Uterus (tissue), 4 donors: Measurements from ENCODE around the gene PRDM11. TPM values are rescaled to one million over a fixed set of nuclear protein-coding genes. Genes with fewer than 3 reads are reported as not detected.

Experiments
- DNase-seq, 2 donors: peaks; one replicate each; pipeline ENCODE4 v3.0.0-alpha.2; 2019 to 2020
- H3K27ac ChIP-seq, 2 donors: fragments of 200-600 bp; sonication (generic); 1 replicate in 1 of 2; 2 replicates in 1 of 2; pipeline ENCODE4 v1.5.1; 2016 to 2018
- H3K27me3 ChIP-seq, 2 donors: fragments of 200-600 bp; sonication (generic); one replicate each; pipeline ENCODE4 v1.5.1; 2018 to 2019; ENCODE audit warnings: control low read depth in 1 of 2
- H3K36me3 ChIP-seq, 2 donors: fragments of 200-600 bp; sonication (generic); one replicate each; pipeline ENCODE4 v1.5.1; 2019; ENCODE audit warnings: control low read depth in 1 of 2
- H3K4me1 ChIP-seq, 2 donors: fragments of 200-600 bp; sonication (generic); one replicate each; pipeline ENCODE4 v1.5.1; 2018 to 2019; ENCODE audit warnings: control low read depth in 1 of 2
- H3K4me3 ChIP-seq, 2 donors: fragments of 200-600 bp; sonication (generic); 1 replicate in 1 of 2; 2 replicates in 1 of 2; pipeline ENCODE4 v1.5.1; 2018 to 2019; ENCODE audit warnings: mild to moderate bottlenecking in 1 of 2
- H3K9me3 ChIP-seq, 2 donors: fragments of 200-600 bp; sonication (generic); one replicate each; pipeline ENCODE4 v1.5.1; 2019; ENCODE audit warnings: control low read depth in 1 of 2
- POLR2A ChIP-seq, 2 donors: fragments of 450-650 bp; IDR thresholded peaks; one replicate each; pipeline ENCODE4 v1.6.1; 2016; ENCODE audit warnings: antibody characterized with exemption in 2 of 2, mild to moderate bottlenecking in 1 of 2, moderate library complexity in 1 of 2
- intact Hi-C: fragments of 100-400 bp; cut with DNase I; formaldehyde crosslinking; loops from one replicate; pipeline ENCODE4 v1.15.1; 2023; ENCODE audit warnings: low total_unique reads
- total RNA-seq, 4 donors: library from RNA; depleted of rRNA in 3 of 4; stranded (reverse); fragments of >200 nt in 3 of 4; gene quantifications; one replicate each; pipeline versions ENCODE4 v1.1.0 to v1.2.4, GENCODE V29; 2014 to 2023
- TF ChIP-seq, protein P1 (sequence below), 4 experiments: fragments of 200-600 bp in 2 of 4; fragments of 450-650 bp in 2 of 4; sonication (generic) in 2 of 4; IDR thresholded peaks; one replicate each; pipeline ENCODE4 v1.5.1; 2016 to 2019; ENCODE audit warnings: antibody characterized with exemption in 4 of 4, mild to moderate bottlenecking in 2 of 4, moderate library complexity in 1 of 4
- donor health status: DM: yes; HTN: yes; CAD: no.

PRDM11 gene
- total RNA-seq, 4 donors from 2014 or later = 7.4 to 318 (median 58.5) TPM

GRCh38 chr11:45144126-45145082, 2.0 kb upstream of the PRDM11 start:
- intact Hi-C loops = no loop called here
- no peak for DNase-seq

DNA sequence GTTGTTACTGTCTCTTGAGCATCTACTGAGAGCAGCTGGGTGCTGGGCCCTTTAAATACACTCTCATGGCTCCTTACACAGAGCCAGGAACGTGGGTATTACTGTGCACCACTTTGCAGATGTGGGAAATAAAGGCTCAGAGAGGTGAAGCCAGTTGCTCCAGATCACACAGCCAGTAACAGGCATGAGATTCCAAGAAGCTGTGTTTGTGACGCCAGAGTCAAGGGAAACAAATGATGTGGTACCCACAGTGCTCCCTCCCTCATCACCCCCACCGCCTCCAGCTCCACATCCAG, 1.4 kb upstream of the PRDM11 start:
- Histone ChIP-seq H3K9me3 (no peaks in the 10 kb centered on the region), H3K4me3 (no peak overlapping the region), H3K36me3 (no peaks in the 10 kb centered on the region), H3K4me1 (peaks cover 0 to 6% of the 10 kb centered on the region in 2 donors), H3K27me3 (no peaks in the 10 kb centered on the region), H3K27ac (no peak overlapping the region)
- no peak for DNase-seq
- intact Hi-C loops = no loop called here
- TF ChIP-seq POLR2A (IDR thresholded peaks at IDR 0.05) = no peak
- TF ChIP-seq, protein P1, sequence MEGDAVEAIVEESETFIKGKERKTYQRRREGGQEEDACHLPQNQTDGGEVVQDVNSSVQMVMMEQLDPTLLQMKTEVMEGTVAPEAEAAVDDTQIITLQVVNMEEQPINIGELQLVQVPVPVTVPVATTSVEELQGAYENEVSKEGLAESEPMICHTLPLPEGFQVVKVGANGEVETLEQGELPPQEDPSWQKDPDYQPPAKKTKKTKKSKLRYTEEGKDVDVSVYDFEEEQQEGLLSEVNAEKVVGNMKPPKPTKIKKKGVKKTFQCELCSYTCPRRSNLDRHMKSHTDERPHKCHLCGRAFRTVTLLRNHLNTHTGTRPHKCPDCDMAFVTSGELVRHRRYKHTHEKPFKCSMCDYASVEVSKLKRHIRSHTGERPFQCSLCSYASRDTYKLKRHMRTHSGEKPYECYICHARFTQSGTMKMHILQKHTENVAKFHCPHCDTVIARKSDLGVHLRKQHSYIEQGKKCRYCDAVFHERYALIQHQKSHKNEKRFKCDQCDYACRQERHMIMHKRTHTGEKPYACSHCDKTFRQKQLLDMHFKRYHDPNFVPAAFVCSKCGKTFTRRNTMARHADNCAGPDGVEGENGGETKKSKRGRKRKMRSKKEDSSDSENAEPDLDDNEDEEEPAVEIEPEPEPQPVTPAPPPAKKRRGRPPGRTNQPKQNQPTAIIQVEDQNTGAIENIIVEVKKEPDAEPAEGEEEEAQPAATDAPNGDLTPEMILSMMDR (IDR thresholded peaks at IDR 0.05) = no peak

More at GRCh38 chr11:45144126-45145082, 2.0 kb upstream of the PRDM11 start:
- H3K36me3 ChIP-seq = no peaks in the 10 kb centered on the region
- peaks cover 0 to 6% of the 10 kb centered on the region in 2 donors for H3K4me1 ChIP-seq
- no peak overlapping the region for H3K27ac ChIP-seq
- no peak overlapping the region for H3K4me3 ChIP-seq
- TF ChIP-seq, protein P1 (IDR thresholded peaks at IDR 0.05) = no peak
- TF ChIP-seq POLR2A (IDR thresholded peaks at IDR 0.05) = no peak
- H3K9me3 ChIP-seq = no peaks in the 10 kb centered on the region
- H3K27me3 ChIP-seq = no peaks in the 10 kb centered on the region

DNA sequence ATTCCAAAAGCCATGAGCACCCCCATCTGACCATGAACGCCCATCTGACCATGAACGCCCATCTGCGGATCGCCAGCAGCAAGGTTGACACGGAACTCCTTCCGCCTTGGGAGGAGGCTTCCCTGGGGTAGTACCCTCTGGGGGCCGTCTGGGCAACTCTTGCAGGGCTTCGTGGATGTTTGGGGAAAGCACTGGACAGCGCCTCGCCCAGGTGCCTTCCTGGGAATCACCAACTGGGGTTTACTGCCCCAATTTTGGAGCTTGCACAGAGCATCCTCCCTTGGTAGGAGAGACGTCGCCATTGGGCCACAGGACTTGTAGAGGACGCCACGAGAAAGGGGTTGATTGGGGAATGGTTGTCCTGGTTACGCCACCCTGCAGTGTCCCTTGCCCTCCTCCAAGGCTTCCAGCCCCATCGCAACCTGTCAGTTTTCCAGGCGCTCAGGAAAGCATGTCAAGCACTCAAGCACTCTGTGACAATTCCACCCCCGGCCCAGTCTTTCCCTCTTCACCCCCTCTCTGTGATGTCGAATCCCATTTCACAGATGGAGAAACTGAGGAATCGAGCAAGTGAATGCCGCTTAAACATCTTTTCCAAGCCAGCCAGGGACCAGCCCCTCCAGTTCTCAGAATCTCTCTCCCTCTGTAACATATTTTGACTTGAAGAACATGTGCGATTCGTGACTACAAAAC, 914 bp upstream of the PRDM11 start:
- H3K9me3 ChIP-seq = no peaks in the 10 kb centered on the region
- H3K27me3 ChIP-seq = no peaks in the 10 kb centered on the region
- TF ChIP-seq POLR2A (IDR thresholded peaks at IDR 0.05) = no peak
- TF ChIP-seq, protein P1 (IDR thresholded peaks at IDR 0.05) = no peak
- H3K27ac ChIP-seq = peak overlapping the region; percentile 99 to 100
- H3K4me3 ChIP-seq = peak overlapping the region; percentile 52 to 81
- peak in 1 of 2 donors; percentile 50 for DNase-seq
- H3K36me3 ChIP-seq = no peaks in the 10 kb centered on the region
- intact Hi-C loops = no loop called here
- H3K4me1 ChIP-seq = peaks cover 0 to 6% of the 10 kb centered on the region in 2 donors

DNA sequence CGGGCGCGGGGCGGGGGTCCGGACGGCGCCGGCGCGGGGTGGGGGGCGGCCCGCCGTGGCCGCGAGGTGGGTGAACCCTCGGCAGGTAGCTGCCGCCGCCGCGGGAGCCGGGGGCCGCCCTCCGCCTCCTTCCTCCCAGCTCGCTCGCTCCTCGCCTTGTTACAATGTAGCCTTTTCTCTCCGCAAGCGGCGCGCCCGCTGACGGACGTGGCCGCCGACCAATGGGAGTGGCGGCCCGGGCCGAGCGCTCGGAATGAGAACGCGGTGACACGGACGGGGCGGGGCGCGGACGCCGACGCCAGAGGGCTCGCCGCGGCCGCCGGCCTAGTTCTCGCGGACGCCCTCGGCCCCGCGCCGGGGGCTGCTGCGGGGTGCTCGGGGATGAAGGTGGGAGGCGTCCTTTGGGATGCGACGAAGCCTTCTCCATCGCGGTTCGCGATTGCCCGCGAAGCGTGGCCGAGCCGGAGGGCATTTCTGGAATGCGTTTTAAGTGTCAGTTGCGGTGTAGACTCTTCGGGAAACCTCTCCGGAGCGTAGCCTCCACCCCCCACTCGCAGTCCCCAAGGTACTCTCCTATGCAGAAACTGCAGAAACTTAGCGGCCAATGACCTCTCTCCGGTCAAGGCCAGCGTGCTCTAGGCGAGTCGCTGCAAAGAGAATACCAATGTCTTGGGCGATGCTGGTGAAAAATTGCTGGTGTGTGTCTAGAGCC, 734 bp downstream of the PRDM11 start:
- Histone ChIP-seq H3K36me3 (no peaks in the 10 kb centered on the region), H3K9me3 (no peaks in the 10 kb centered on the region), H3K27ac (peak overlapping the region; percentile 99 to 100), H3K4me1 (peaks cover 0 to 6% of the 10 kb centered on the region in 2 donors), H3K27me3 (no peaks in the 10 kb centered on the region), H3K4me3 (peak overlapping the region; percentile 52 to 81)
- peak; percentile 94 to 96 for DNase-seq
- intact Hi-C loops = no loop called here
- TF ChIP-seq POLR2A (IDR thresholded peaks at IDR 0.05) = peak; percentile 84 to 87
- TF ChIP-seq, protein P1 (IDR thresholded peaks at IDR 0.05) = peak in 1 of 4 experiments; percentile 21
